Naive B cell (primary cell): ENCODE data around the gene TMED3. TPM values are rescaled to one million over a fixed set of nuclear protein-coding genes. Genes with fewer than 3 reads are reported as not detected.
"Not testable (repeated sequence)": the region's sequence is repeated elsewhere in the genome, so short reads cannot be mapped to it uniquely, and the experiment has no call there.

ENCODE experiments used
- ATAC-seq, 2 donors: fragments of 150-1000 bp; cut with Tn5 transposase; 2 replicates each; pipeline ENCODE4 v1.10.0; 2021; ENCODE audit warnings: low read depth in 2 of 2, mild to moderate bottlenecking in 2 of 2, moderate library complexity in 2 of 2
- DNase-seq: peaks from one replicate; pipeline ENCODE4 v3.0.0; 2022
- H3K27ac Mint-ChIP-seq, 6 donors: one replicate each; pipeline ENCODE4 v1.8.0; 2020 to 2022; ENCODE audit warnings: mild to moderate bottlenecking in 6 of 6, mixed read lengths in 6 of 6, moderate library complexity in 5 of 6, inconsistent platforms in 2 of 6
- H3K27me3 Mint-ChIP-seq, 3 donors: one replicate each; pipeline ENCODE4 v1.8.0; 2021 to 2022; ENCODE audit warnings: mixed read lengths in 3 of 3, mild to moderate bottlenecking in 1 of 3
- H3K36me3 Mint-ChIP-seq, 2 donors: one replicate each; pipeline ENCODE4 v1.8.0; 2020 to 2022; ENCODE audit warnings: mixed read lengths in 2 of 2, inconsistent platforms in 1 of 2, mild to moderate bottlenecking in 1 of 2
- H3K4me1 Mint-ChIP-seq, 3 donors: one replicate each; pipeline ENCODE4 v1.8.0; 2020 to 2022; ENCODE audit warnings: mixed read lengths in 3 of 3, inconsistent platforms in 1 of 3, mild to moderate bottlenecking in 1 of 3, moderate library complexity in 1 of 3
- H3K4me3 Mint-ChIP-seq, 8 donors: one replicate each; pipeline ENCODE4 v1.8.0; 2020 to 2022; ENCODE audit warnings: mild to moderate bottlenecking in 8 of 8, mixed read lengths in 8 of 8, moderate library complexity in 8 of 8, inconsistent platforms in 2 of 8
- H3K9me3 Mint-ChIP-seq, 7 donors: one replicate each; pipeline ENCODE4 v1.8.0; 2020 to 2022; ENCODE audit warnings: mixed read lengths in 7 of 7, mild to moderate bottlenecking in 5 of 7, inconsistent platforms in 2 of 7, moderate library complexity in 1 of 7
- polyA plus RNA-seq, 6 donors: library from polyadenylated mRNA; unstranded; fragments of 300-500 nt; fragmentation: Illumina TruSeq; gene quantifications; one replicate each; pipeline ENCODE4 v1.2.3, GENCODE V29; 2021; ENCODE audit warnings: low read depth in 6 of 6

TMED3 gene
- polyA plus RNA-seq, 6 donors from 2014 or later = 43.6 to 63.4 (median 55.1) TPM

DNA sequence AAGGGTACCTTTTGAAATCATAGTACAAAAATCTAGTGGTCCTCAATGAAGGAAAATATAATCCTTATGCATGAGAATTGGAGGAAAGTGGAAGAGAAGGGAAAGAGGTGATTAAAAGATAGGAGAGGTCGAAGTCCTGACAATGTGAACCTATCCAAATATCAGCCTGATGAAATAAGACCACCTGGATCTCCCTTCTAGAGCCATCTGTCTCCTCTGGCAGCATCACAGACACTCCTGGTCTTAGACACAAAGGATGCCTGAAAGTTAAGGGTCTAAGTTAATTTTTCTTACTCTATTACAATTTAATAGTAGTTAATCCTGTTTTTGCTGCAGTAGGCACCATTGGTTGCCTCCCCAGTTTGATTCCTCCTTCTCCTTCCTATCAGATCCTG, 11.1 kb upstream of the TMED3 start:
- H3K4me1 Mint-ChIP-seq = no peaks in the 10 kb centered on the region
- H3K4me3 Mint-ChIP-seq = no peak overlapping the region
- H3K27me3 Mint-ChIP-seq = peaks cover 38 to 64% (median 51%) of the 10 kb centered on the region in 3 donors
- H3K27ac Mint-ChIP-seq = no peak overlapping the region
- DNase-seq = no peak
- no peaks in the 10 kb centered on the region for H3K36me3 Mint-ChIP-seq
- H3K9me3 Mint-ChIP-seq = peaks cover 0 to 1% (median 0%) of the 10 kb centered on the region in 7 donors
- no peak for ATAC-seq

DNA sequence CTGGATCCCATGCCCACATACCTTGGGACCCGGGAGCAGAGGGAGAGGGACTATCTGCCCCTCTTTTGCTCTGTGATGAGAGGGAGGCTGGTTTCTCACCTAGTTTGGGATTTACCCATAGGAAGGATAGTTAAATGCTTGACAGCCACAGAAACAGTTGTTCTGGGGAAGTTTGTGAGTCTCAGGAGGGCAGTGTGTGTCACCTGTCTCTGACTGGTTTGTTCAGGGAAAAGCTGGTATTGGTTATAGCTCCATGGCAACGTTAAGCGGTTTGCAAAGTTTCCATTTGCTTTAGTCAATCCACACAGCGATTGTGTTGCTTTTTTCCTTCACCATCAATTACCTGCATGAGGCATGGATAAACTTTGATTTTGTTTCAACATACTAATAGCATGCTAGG, 3.7 kb upstream of the TMED3 start:
- Mint-ChIP-seq H3K27me3 (peaks cover 27 to 35% (median 28%) of the 10 kb centered on the region in 3 donors), H3K27ac (no peak overlapping the region), H3K4me1 (peaks cover 10 to 15% (median 15%) of the 10 kb centered on the region in 3 donors), H3K36me3 (no peaks in the 10 kb centered on the region), H3K4me3 (no peak overlapping the region), H3K9me3 (no peaks in the 10 kb centered on the region)
- ATAC-seq = no peak
- no peak for DNase-seq

DNA sequence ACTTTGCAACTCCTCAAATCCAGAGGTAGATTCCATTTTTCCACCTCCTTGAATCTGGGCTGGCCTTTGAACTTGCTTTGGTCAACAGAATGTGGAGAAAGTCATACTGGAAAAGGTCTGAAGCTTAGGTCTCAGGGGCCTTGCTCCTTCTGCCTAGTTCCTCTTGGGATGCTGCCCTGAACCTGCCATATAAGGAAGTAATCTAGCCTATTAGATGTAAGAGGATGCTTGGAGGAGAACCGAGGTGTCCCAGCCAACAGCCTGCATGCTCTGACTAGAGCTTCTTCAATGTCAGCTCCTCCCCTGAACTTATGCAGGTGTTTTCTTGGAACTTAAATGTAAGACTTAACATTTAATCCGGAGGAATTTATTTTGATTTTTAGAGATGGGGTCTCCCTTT, 2.0 kb upstream of the TMED3 start:
- DNase-seq (no peak), ATAC-seq (no peak)
- Mint-ChIP-seq H3K27me3 (peaks cover 19 to 23% (median 21%) of the 10 kb centered on the region in 3 donors), H3K36me3 (peaks cover 10% of the 10 kb centered on the region in 2 donors), H3K4me1 (peaks cover 21 to 30% (median 29%) of the 10 kb centered on the region in 3 donors), H3K4me3 (peak overlapping the region in 3 of 8 donors; percentile 7 to 88 (median 77)), H3K9me3 (no peaks in the 10 kb centered on the region), H3K27ac (no peak overlapping the region)

DNA sequence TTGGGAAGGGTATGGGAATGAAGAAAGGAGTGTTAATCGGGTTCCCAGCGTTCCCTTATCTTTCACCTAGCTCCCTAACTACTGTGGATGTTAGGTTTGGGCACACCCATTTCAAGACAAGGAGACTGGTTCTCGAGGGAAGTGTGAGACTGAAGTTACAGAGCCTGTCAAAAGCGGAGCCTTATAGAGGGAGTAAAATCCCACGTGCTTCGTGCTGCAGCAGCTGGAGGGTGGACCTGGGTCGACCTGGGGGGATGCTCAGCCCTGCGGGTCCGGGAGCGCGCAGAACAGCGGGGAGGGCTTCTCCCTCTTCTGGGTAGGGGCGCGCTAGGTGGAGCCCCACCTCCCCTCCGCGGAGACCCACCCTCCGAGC, 314 bp upstream of the TMED3 start:
- H3K4me1 Mint-ChIP-seq = peaks cover 25 to 34% (median 30%) of the 10 kb centered on the region in 3 donors
- H3K4me3 Mint-ChIP-seq = peak overlapping the region; percentile 82 to 95 (median 89)
- H3K9me3 Mint-ChIP-seq = peaks cover 0 to 2% (median 0%) of the 10 kb centered on the region in 7 donors
- H3K27ac Mint-ChIP-seq = peak overlapping the region in 5 of 6 donors; percentile 19 to 82 (median 70)
- H3K27me3 Mint-ChIP-seq = peaks cover 5 to 9% (median 5%) of the 10 kb centered on the region in 3 donors
- ATAC-seq (peak; percentile 36 to 44), DNase-seq (no peak)
- peaks cover 20 to 24% of the 10 kb centered on the region in 2 donors for H3K36me3 Mint-ChIP-seq

DNA sequence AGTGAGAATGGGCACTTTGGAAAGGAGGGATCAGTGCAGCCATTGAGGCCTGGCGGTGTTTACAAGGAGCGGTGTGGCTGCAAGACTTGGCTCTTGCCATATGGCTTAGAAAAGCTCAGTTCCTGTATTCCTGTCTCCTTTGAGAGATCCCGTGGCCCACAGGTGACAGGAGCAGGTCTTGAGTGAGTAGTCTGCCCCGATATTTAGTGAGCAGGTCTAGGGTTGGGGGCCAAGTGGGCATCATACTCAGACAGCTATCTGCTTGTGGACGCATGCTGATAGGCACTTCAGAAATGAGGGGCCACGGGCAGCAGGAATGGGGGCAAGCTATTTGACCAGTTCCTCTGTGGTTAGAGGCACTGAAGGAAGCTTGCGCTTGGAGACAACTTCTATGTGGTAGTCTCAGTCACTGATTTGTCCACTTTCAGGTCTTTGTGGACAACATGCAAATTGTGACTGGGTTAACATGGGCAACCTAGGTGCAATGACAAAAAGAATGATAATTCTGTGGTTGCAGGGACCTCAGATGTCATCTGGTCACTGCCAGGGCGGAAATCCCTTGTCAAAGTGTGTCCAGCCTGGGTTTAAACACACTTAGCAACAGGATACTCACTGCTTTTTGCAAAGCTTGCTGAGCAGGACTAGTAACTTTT, 1.1 kb downstream of the TMED3 start:
- H3K27ac Mint-ChIP-seq = peak overlapping the region in 2 of 6 donors; percentile 70 to 81
- peaks cover 30 to 48% (median 37%) of the 10 kb centered on the region in 3 donors for H3K4me1 Mint-ChIP-seq

DNA sequence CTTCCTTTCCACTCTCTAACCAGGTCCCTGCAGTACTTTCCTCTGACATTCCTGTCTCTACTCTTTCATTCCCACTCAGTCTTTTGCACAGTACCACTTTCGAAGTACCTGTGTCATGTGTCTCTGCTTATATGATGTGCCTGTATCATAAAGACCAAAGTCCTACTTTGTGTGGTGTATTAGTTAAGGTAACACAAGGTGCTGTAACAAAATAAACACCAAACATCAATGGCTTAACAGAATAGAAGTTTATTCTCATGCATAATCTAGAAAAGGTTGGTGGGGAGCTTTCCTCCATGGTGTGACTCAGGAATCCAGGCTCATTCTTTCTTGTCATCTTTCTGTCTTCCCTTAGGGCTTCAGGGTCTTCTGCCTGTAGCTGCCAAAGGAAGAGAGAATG, 3.3 kb downstream of the TMED3 start:
- no peaks in the 10 kb centered on the region for H3K27me3 Mint-ChIP-seq
- H3K4me1 Mint-ChIP-seq = peaks cover 33 to 66% (median 45%) of the 10 kb centered on the region in 3 donors

More for the DNA sequence above, 1.1 kb downstream of the TMED3 start:
- Mint-ChIP-seq H3K27me3 (peaks cover 0 to 6% (median 0%) of the 10 kb centered on the region in 3 donors), H3K4me3 (peak overlapping the region; percentile 86 to 93 (median 89)), H3K36me3 (peaks cover 33 to 38% of the 10 kb centered on the region in 2 donors), H3K9me3 (peaks cover 0 to 2% (median 0%) of the 10 kb centered on the region in 7 donors)
- no peak for ATAC-seq
- no peak for DNase-seq

DNA sequence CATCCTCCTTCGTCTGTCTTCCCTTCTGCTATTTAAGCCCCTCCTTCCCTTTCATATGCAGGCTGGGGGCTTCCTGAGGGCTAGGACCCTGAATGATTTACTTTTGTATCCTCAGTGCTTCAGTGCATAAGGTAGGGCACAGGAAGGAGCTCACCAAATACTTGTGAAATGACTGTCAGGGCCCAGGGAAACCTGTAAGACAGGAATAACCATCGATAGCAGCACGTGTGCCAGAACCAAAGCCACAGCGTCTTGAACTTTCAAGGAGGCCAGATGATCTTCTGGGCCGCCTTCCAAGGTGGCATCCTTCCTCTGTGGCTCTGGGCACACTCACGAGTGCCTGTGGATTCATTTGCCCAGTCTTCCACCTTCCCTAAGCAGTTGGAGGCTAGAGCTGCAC, 3.9 kb downstream of the TMED3 start:
- no peak for ATAC-seq
- Mint-ChIP-seq H3K4me1 (peaks cover 36 to 71% (median 45%) of the 10 kb centered on the region in 3 donors), H3K27ac (no peak overlapping the region), H3K4me3 (peak overlapping the region in 2 of 8 donors; percentile 20 to 88), H3K9me3 (peaks cover 0 to 6% (median 2%) of the 10 kb centered on the region in 7 donors), H3K36me3 (peaks cover 52 to 64% of the 10 kb centered on the region in 2 donors), H3K27me3 (no peaks in the 10 kb centered on the region)
- DNase-seq = no peak

More for the DNA sequence above, 3.3 kb downstream of the TMED3 start:
- Mint-ChIP-seq H3K4me3 (peak overlapping the region in 3 of 8 donors; percentile 4 to 88 (median 64)), H3K27ac (peak overlapping the region in 1 of 6 donors; percentile 48), H3K9me3 (peaks cover 0 to 2% (median 0%) of the 10 kb centered on the region in 7 donors), H3K36me3 (peaks cover 52 to 58% of the 10 kb centered on the region in 2 donors)
- ATAC-seq = no peak
- no peak for DNase-seq

DNA sequence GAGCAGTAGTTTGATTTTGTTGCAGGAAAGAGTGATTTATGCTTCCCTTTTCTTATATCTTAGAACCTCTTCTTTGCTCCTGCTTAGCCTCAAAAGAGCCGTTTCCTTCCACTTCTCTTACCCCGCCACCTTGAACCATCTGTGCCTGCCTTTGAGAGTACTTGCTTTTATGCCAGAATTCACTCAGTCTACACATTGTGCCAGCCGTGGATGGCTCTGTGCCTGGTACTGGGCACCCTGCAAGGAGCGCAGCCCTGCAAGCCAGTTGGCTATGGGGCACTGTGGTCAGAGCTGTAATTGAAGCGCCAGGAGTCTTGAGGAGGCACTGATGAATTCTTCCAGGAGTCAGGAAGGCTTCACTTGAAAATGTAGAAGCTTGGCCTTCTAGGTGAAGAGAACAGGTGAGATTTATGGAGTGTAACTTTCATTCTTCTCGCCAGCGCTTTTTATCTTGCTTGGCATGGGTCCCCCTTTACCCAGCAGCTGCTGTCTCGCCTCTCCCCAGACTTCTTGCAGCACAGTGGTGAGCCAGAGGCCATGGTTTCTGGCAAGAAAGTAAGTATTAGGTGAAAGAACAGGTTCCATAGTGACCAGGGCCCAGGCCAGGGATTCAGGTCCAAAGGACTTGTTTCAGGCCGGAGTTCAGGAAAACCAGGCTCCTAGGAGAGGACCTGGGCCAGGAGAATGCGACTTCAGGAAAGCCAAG, 4.9 kb downstream of the TMED3 start:
- no peaks in the 10 kb centered on the region for H3K27me3 Mint-ChIP-seq
- ATAC-seq = no peak

DNA sequence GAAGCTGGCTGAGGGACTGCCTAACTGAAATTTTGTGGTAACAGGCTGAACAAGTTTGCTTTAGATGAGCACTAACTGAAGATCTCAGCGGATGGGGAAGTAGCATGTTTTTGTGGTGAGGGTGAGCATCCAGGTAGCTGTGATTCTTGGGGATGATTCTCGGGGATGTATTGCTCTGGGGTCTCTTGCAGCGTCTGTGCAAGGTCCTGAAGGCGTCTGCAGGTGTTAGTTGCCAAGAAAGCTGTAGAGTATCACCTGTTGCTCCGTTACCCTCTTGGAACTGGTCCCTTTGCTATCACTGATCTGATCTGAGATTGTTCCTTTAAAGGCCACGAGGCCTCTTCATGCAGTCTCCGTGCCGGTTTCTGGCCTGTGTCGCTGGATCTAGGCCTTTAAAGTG, 6.0 kb downstream of the TMED3 start:
- DNase-seq = no peak
- Mint-ChIP-seq H3K27ac (no peak overlapping the region), H3K27me3 (no peaks in the 10 kb centered on the region), H3K9me3 (peaks cover 0 to 6% (median 2%) of the 10 kb centered on the region in 7 donors), H3K4me1 (peaks cover 28 to 61% (median 37%) of the 10 kb centered on the region in 3 donors), H3K4me3 (peak overlapping the region in 1 of 8 donors; percentile 61), H3K36me3 (peaks cover 63 to 74% of the 10 kb centered on the region in 2 donors)
- ATAC-seq = no peak

More for the DNA sequence above, 4.9 kb downstream of the TMED3 start:
- DNase-seq = no peak
- H3K9me3 Mint-ChIP-seq = peaks cover 0 to 6% (median 2%) of the 10 kb centered on the region in 7 donors
- H3K36me3 Mint-ChIP-seq = peaks cover 52 to 68% of the 10 kb centered on the region in 2 donors
- no peak overlapping the region for H3K27ac Mint-ChIP-seq
- H3K4me3 Mint-ChIP-seq = peak overlapping the region in 1 of 8 donors; percentile 18
- peaks cover 32 to 66% (median 40%) of the 10 kb centered on the region in 3 donors for H3K4me1 Mint-ChIP-seq

DNA sequence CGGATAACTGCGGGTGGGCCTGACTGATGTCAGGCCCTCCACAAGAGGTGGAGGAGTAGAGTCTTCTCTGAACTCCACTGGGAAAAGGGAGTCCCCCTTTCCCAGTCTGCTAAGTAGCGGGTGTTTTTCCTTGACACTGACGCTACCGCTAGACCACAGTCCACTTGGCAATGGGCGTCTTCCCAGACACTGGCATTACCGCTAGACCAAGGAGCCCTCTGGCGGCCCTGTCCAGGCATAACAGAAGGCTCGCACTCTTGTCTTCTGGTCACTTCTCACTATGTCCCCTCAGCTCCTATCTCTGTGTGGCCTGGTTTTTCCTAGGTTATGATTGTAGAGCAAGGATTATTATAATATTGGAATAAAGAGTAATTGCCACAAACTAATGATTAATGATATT, 9.1 kb downstream of the TMED3 start:
- Mint-ChIP-seq H3K4me1 (peaks cover 15 to 37% (median 20%) of the 10 kb centered on the region in 3 donors), H3K36me3 (peaks cover 61 to 71% of the 10 kb centered on the region in 2 donors), H3K27ac (peak overlapping the region in 1 of 6 donors; percentile 91)
- DNase-seq, H3K9me3 Mint-ChIP-seq, H3K4me3 Mint-ChIP-seq, H3K27me3 Mint-ChIP-seq, ATAC-seq: not testable (repeated sequence)

DNA sequence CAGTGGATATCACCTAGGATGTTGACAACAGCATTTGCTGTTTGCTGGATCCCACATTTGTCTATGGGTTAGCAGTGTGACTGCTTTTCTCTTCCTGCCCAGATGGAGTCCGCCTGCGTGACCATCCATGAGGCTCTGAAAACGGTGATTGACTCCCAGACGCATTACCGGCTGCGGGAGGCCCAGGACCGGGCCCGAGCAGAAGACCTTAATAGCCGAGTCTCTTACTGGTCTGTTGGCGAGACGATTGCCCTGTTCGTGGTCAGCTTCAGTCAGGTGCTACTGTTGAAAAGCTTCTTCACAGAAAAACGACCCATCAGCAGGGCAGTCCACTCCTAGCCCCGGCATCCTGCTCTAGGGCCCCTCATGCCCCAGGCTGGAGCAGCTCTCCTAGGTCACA, 11.0 kb downstream of the TMED3 start:
- no peaks in the 10 kb centered on the region for H3K27me3 Mint-ChIP-seq
- DNase-seq = no peak
- peaks cover 0 to 5% (median 2%) of the 10 kb centered on the region in 7 donors for H3K9me3 Mint-ChIP-seq
- H3K36me3 Mint-ChIP-seq = peaks cover 53 to 54% of the 10 kb centered on the region in 2 donors
- H3K27ac Mint-ChIP-seq = peak overlapping the region in 1 of 6 donors; percentile 44
- no peak overlapping the region for H3K4me3 Mint-ChIP-seq
- peaks cover 11 to 30% (median 14%) of the 10 kb centered on the region in 3 donors for H3K4me1 Mint-ChIP-seq
- ATAC-seq = no peak

DNA sequence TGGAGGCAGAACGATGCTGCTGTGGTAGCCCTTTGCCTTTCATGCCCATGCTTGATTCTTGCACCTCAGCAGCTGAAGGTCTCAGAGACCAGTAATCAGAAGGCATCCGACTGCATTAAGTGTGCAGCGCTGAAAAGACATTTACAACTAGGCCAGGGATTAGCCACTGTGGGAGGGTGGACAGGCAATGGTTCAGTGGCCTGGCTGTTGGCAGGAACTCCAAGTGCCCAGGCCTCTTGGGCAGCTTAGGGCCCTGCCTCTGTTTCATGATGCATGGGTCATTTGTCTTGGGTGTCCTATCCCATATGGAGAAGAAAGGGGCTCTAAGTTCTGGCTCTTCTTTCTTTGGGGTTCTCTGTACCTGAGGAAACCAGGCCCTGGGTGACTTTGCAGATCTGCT, 11.4 kb downstream of the TMED3 start:
- H3K27me3 Mint-ChIP-seq = no peaks in the 10 kb centered on the region
- H3K9me3 Mint-ChIP-seq = peaks cover 0 to 5% (median 2%) of the 10 kb centered on the region in 7 donors
- DNase-seq = no peak
- peaks cover 8 to 26% (median 10%) of the 10 kb centered on the region in 3 donors for H3K4me1 Mint-ChIP-seq
- H3K4me3 Mint-ChIP-seq = no peak overlapping the region
- no peak for ATAC-seq
- H3K27ac Mint-ChIP-seq = peak overlapping the region in 2 of 6 donors; percentile 44 to 80
- H3K36me3 Mint-ChIP-seq = peaks cover 50 to 52% of the 10 kb centered on the region in 2 donors

DNA sequence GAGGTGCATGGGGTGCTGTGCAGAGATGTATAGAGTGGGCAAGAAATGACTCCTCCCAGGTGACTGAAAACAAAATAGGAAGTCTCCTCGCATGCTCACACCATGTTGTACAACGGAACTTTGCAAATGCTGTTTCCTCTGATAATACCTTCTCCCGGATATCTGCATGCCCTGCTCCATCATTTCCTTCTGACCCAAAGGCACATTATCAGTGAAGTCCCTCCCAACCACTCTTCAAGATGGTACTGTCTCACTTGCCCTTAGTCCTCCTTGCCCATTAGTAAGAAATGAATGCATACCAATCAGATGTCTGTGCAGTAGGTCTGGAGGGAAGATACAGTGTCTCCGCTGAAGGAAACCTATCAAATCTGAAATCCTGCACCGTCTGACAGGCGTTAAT, 12.0 kb downstream of the TMED3 start:
- DNase-seq (no peak), ATAC-seq (no peak)
- H3K4me3 Mint-ChIP-seq = no peak overlapping the region
- H3K4me1 Mint-ChIP-seq = peaks cover 5 to 20% (median 8%) of the 10 kb centered on the region in 3 donors
- no peaks in the 10 kb centered on the region for H3K27me3 Mint-ChIP-seq
- H3K9me3 Mint-ChIP-seq = peaks cover 0 to 5% (median 2%) of the 10 kb centered on the region in 7 donors
- H3K27ac Mint-ChIP-seq = no peak overlapping the region
- H3K36me3 Mint-ChIP-seq = peaks cover 43 to 52% of the 10 kb centered on the region in 2 donors
